IMR-90 (cell line): ENCODE results near the gene POU4F1. TPM values are rescaled to one million over a fixed set of nuclear protein-coding genes. Genes with fewer than 3 reads are reported as not detected.

Experiments
- ATAC-seq: fragments of 200-7000 bp; cut with Tn5 transposase; 2 replicates; pipeline ENCODE4 v1.9.1; 2020; ENCODE audit warnings: low read depth, mild to moderate bottlenecking, moderate library complexity
- BruUV-seq: library from RNA; stranded (reverse); fragments of 400-500 nt; replicated peaks from 2 replicates; lab custom pipeline; 2021; lab: Mats Ljungman, UMichigan
- CTCF ChIA-PET: fragments of 300-600 bp; formaldehyde crosslinking; extraction: SDS; loops from one replicate; lab custom pipeline; 2021; ENCODE audit warnings: antibody characterized with exemption; lab: Yijun Ruan, JAX
- POLR2A ChIA-PET: fragments of 300-600 bp; sonication (Branson Sonifier 250); formaldehyde crosslinking; loops from one replicate; lab custom pipeline; 2022; ENCODE audit warnings: antibody characterized with exemption; ENCODE audit not compliant: unreplicated experiment; lab: Charles Lee
- DNase-seq: peaks from one replicate; pipeline ENCODE4 v3.0.0; 2013
- H2AFZ ChIP-seq: replicated peaks from 2 replicates; pipeline ENCODE3; 2013; ENCODE audit warnings: low read length, mild to moderate bottlenecking; ENCODE audit not compliant: poor library complexity
- H2AK5ac ChIP-seq: 2 replicates; pipeline ENCODE4 v1.6.1; 2013; ENCODE audit warnings: low read depth, low read length, inconsistent platforms
- H2AK9ac ChIP-seq: replicated peaks from 2 replicates; pipeline ENCODE3; 2013; ENCODE audit warnings: mild to moderate bottlenecking, low read depth, low read length, moderate library complexity; ENCODE audit not compliant: poor library complexity
- H2BK120ac ChIP-seq: 2 replicates; pipeline ENCODE4 v1.6.1; 2013; ENCODE audit warnings: low read depth, low read length, inconsistent platforms
- H2BK15ac ChIP-seq: 3 replicates; pipeline ENCODE4 v1.6.1; 2013; ENCODE audit warnings: low read depth, low read length, inconsistent platforms
- H2BK20ac ChIP-seq: 2 replicates; pipeline ENCODE4 v1.6.1; 2013; ENCODE audit warnings: low read depth, mild to moderate bottlenecking, inconsistent platforms, low read length, moderate library complexity
- H2BK5ac ChIP-seq: 2 replicates; pipeline ENCODE4 v1.6.1; 2013; ENCODE audit warnings: mild to moderate bottlenecking, low read depth, low read length, inconsistent platforms; ENCODE audit not compliant: poor library complexity, severe bottlenecking
- H3K14ac ChIP-seq: replicated peaks from 2 replicates; pipeline ENCODE4 v1.6.1; 2013; ENCODE audit warnings: low read depth, low read length, inconsistent platforms
- H3K18ac ChIP-seq: 2 replicates; pipeline ENCODE4 v1.6.1; 2013; ENCODE audit warnings: low read depth, low read length, control low read depth
- H3K23ac ChIP-seq: 2 replicates; pipeline ENCODE4 v1.6.1; 2013; ENCODE audit warnings: low read depth, low read length, inconsistent platforms
- H3K27ac ChIP-seq: 2 replicates; pipeline ENCODE4 v1.5.1; 2013; ENCODE audit warnings: mild to moderate bottlenecking, control low read depth, low read length; ENCODE audit not compliant: insufficient read depth
- H3K27me3 ChIP-seq: 2 replicates; pipeline ENCODE4 v1.6.1; 2013; ENCODE audit warnings: low read length; ENCODE audit not compliant: control insufficient read depth, insufficient read depth
- H3K36me3 ChIP-seq: 2 replicates; pipeline ENCODE4 v1.6.1; 2013; ENCODE audit warnings: low read length, mixed read lengths; ENCODE audit not compliant: control insufficient read depth, insufficient read depth
- H3K4ac ChIP-seq: 2 replicates; pipeline ENCODE4 v1.6.1; 2013; ENCODE audit warnings: low read depth, low read length, inconsistent platforms
- H3K4me1 ChIP-seq: 2 replicates; pipeline ENCODE4 v1.6.1; 2013; ENCODE audit warnings: low read length, mixed read lengths; ENCODE audit not compliant: control insufficient read depth, insufficient read depth
- H3K4me2 ChIP-seq: 2 replicates; pipeline ENCODE4 v1.6.1; 2013; ENCODE audit warnings: low read depth, mild to moderate bottlenecking, control low read depth, low read length, moderate library complexity
- H3K4me3 ChIP-seq: 2 replicates; pipeline ENCODE4 v1.5.1; 2013; ENCODE audit warnings: low read depth, mild to moderate bottlenecking, control low read depth, low read length, moderate library complexity; ENCODE audit not compliant: insufficient read depth
- H3K56ac ChIP-seq: 2 replicates; pipeline ENCODE4 v1.6.1; 2013; ENCODE audit warnings: low read length, inconsistent platforms; ENCODE audit not compliant: insufficient read depth; ENCODE audit errors: extremely low read depth
- H3K79me1 ChIP-seq, 2 experiments: 2 replicates each; pipeline ENCODE4 v1.6.1; 2013; ENCODE audit warnings: low read length in 2 of 2, inconsistent platforms in 1 of 2, low read depth in 1 of 2
- H3K9ac ChIP-seq: 2 replicates; pipeline ENCODE4 v1.6.1; 2013; ENCODE audit warnings: low read depth, low read length, control low read depth
- H3K9me1 ChIP-seq: 2 replicates; pipeline ENCODE4 v1.6.1; 2013; ENCODE audit warnings: low read length, inconsistent platforms; ENCODE audit not compliant: insufficient read depth
- H3K9me3 ChIP-seq: 2 replicates; pipeline ENCODE4 v1.6.1; 2013; ENCODE audit warnings: low read length; ENCODE audit not compliant: control insufficient read depth, insufficient read depth
- H4K20me1 ChIP-seq: 2 replicates; pipeline ENCODE4 v1.6.1; 2013; ENCODE audit warnings: low read length, inconsistent platforms; ENCODE audit not compliant: insufficient read depth
- H4K5ac ChIP-seq: 2 replicates; pipeline ENCODE4 v1.6.1; 2013; ENCODE audit warnings: mild to moderate bottlenecking, low read depth, low read length, control low read depth
- H4K8ac ChIP-seq, 2 experiments: 2 replicates each; pipeline ENCODE4 v1.6.1; 2013; ENCODE audit warnings: low read depth in 2 of 2, low read length in 2 of 2, control low read depth in 1 of 2, inconsistent platforms in 1 of 2
- H4K91ac ChIP-seq: 2 replicates; pipeline ENCODE4 v1.6.1; 2013; ENCODE audit warnings: low read depth, low read length, inconsistent platforms; ENCODE audit not compliant: insufficient read depth
- BHLHE40 ChIP-seq: fragments of 150-350 bp; IDR thresholded peaks from 2 replicates; pipeline ENCODE4 v1.6.1; 2016; ENCODE audit warnings: mild to moderate bottlenecking, low read depth, low read length
- CHD1 ChIP-seq: IDR thresholded peaks from 2 replicates; pipeline ENCODE4 v1.6.1; 2012; ENCODE audit warnings: low read depth, low read length, improper control_type of control experiment
- FOS ChIP-seq: fragments of 150-350 bp; IDR thresholded peaks from 2 replicates; pipeline ENCODE4 v1.6.1; 2016; ENCODE audit warnings: low read depth, low read length
- MAFK ChIP-seq: IDR thresholded peaks from 2 replicates; pipeline ENCODE4 v1.6.1; 2012; ENCODE audit warnings: low read depth, low read length, improper control_type of control experiment
- MAZ ChIP-seq: IDR thresholded peaks from 2 replicates; pipeline ENCODE4 v1.6.1; 2012; ENCODE audit warnings: low read depth, mild to moderate bottlenecking, low read length, improper control_type of control experiment, moderate library complexity, borderline replicate concordance
- NFE2L2 ChIP-seq: fragments of 150-350 bp; IDR thresholded peaks from 2 replicates; pipeline ENCODE4 v1.6.1; 2016; ENCODE audit warnings: low read depth, mild to moderate bottlenecking, low read length
- POLR2A ChIP-seq: IDR thresholded peaks from 2 replicates; pipeline ENCODE4 v1.6.1; 2012; ENCODE audit warnings: mild to moderate bottlenecking, low read depth, low read length
- RAD21 ChIP-seq: IDR thresholded peaks from 2 replicates; pipeline ENCODE4 v1.6.1; 2012; ENCODE audit warnings: low read length, improper control_type of control experiment
- RCOR1 ChIP-seq: IDR thresholded peaks from 2 replicates; pipeline ENCODE4 v1.6.1; 2012; ENCODE audit warnings: mild to moderate bottlenecking, low read length, improper control_type of control experiment; ENCODE audit not compliant: insufficient replicate concordance
- RFX5 ChIP-seq: IDR thresholded peaks from 2 replicates; pipeline ENCODE4 v1.8.0; 2012; ENCODE audit warnings: low read depth, mild to moderate bottlenecking, low read length, moderate library complexity
- SMC3 ChIP-seq: fragments of 150-350 bp; IDR thresholded peaks from 2 replicates; pipeline ENCODE4 v1.6.1; 2016; ENCODE audit warnings: low read depth, mild to moderate bottlenecking, antibody characterized with exemption, low read length, moderate library complexity
- WGBS, 2 experiments: methylation state at CpG; one replicate each; pipeline versions ENCODE4 v1.1.5 to v1.1.7; 2013; ENCODE audit warnings: missing lambda C conversion rate in 2 of 2; ENCODE audit not compliant: insufficient read length in 1 of 2; ENCODE audit errors: extremely low coverage in 2 of 2; 5-methylcytosine and 5-hydroxymethylcytosine counted together
- dilution Hi-C: fragments of 300-500 bp; cut with HindIII; formaldehyde crosslinking; loops from one replicate; pipeline ENCODE4 v1.14.3; 2018; ENCODE audit warnings: low sequenced_read_pairs; ENCODE audit not compliant: unreplicated experiment
- in situ Hi-C: fragments of 300-500 bp; cut with MboI; formaldehyde crosslinking; loops from 3 replicates; pipeline ENCODE4 v1.14.3; 2019; ENCODE audit warnings: low sequenced_read_pairs, inconsistent platforms, mixed read lengths
- intact Hi-C: fragments of 100-400 bp; cut with micrococcal nuclease; formaldehyde crosslinking; loops from 2 replicates; pipeline ENCODE4 v1.10.0; 2022
- polyA plus RNA-seq, 3 experiments: library from polyadenylated mRNA; depleted of rRNA; stranded (reverse); fragments of >200 nt; gene quantifications; 2 replicates each; pipeline ENCODE4 v1.2.3, GENCODE V29; 2012; ENCODE audit warnings: low replicate concordance in 1 of 3
- total RNA-seq: library from RNA; depleted of rRNA; stranded (reverse); fragments of >200 nt; gene quantifications from 2 replicates; pipeline ENCODE4 v1.2.3, GENCODE V29; 2012
- TF ChIP-seq, protein P1 (sequence below): fragments of 150-350 bp; IDR thresholded peaks from 2 replicates; pipeline ENCODE4 v1.6.1; 2017; ENCODE audit warnings: mild to moderate bottlenecking, antibody characterized with exemption, low read length, low read depth

Gene POU4F1
- total and polyA plus RNA-seq, 2 of the 4 experiments (the other 2 are of a cell fraction): 0.02 TPM; not detected in 1

DNA sequence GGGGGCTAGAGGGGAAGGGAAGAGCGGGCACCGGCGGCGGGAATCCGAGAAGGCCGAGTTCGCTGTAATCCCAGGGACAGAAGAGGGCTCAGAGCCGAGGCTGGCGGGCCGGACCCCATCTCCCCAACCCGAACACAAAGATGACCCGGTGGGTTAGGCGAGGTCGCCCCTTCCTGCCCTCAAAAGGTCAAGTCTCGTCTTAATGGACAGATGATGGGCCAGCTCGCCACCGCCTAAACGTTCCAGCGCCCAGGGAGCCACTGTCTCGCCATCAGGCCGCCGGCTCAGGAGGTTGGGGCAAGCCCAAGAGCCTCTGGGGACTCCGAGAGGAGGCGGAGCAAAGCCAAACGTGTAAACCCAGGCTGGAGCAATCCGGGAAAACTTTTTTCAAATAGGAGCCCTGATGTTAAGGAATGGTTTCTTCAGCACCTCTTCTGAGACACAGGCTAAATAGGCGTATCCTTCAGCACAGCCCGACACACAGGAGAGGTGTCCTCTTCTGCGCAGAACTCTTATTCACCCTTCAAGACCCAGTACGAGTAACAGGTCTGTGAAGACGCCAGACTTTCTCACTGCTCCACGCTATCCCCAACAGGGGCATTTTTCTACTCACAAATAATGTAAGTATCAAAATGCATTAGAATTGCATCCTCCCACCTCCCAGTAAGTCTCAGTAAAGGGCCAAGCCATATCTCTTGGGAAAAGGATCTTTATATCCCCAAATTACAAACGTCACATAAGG, 6.3 kb upstream of the POU4F1 start:
- H4K20me1 ChIP-seq: no peaks in the 10 kb centered on the region
- no peak overlapping the region for H3K56ac ChIP-seq
- no peak overlapping the region for H4K8ac ChIP-seq
- H2BK5ac ChIP-seq: no peak overlapping the region
- in situ Hi-C loops: no loop called here
- H2AFZ ChIP-seq: peak overlapping the region; percentile 78
- no peak overlapping the region for H2BK15ac ChIP-seq
- H3K23ac ChIP-seq: no peak overlapping the region; the same call in 1 of the 2 replicates
- intact Hi-C loops: no loop called here
- no TSS peak for BruUV-seq
- peak overlapping the region; percentile 42 for H3K4me3 ChIP-seq
- POLR2A ChIA-PET: interaction anchor here (0.5 kb wide), 1 partner anchor 163 kb away, joined by 3 read pairs; no protein-coding TSS in a partner anchor
- no peak overlapping the region for H2BK20ac ChIP-seq
- peaks cover 10% of the 10 kb centered on the region; the same call in 1 of the 2 replicates for H3K9me3 ChIP-seq
- dilution Hi-C loops: no loop called here
- CTCF ChIA-PET: no interaction called here
- DNase-seq: no peak
- H3K18ac ChIP-seq: no peak overlapping the region
- H3K79me1 ChIP-seq: no peaks in the 10 kb centered on the region
- H3K27ac ChIP-seq: no peak overlapping the region
- H3K4me2 ChIP-seq: peak overlapping the region; percentile 87
- H2AK9ac ChIP-seq: peak overlapping the region; percentile 47
- no peak overlapping the region for H3K9ac ChIP-seq
- H3K4me1 ChIP-seq: peaks cover 3% of the 10 kb centered on the region; the same call in 1 of the 2 replicates
- H3K36me3 ChIP-seq: no peaks in the 10 kb centered on the region
- no peak overlapping the region for H3K14ac ChIP-seq
- no peak overlapping the region for H2BK120ac ChIP-seq
- H3K4ac ChIP-seq: no peak overlapping the region
- H3K9me1 ChIP-seq: no peaks in the 10 kb centered on the region
- no peak overlapping the region for H4K5ac ChIP-seq
- H3K27me3 ChIP-seq: peaks cover 64% of the 10 kb centered on the region
- 14% methylated on average over 7 of the region's 33 CpGs; no CpG with 5 or more reads in 1 of the 2 experiments for WGBS, 2 experiments
- ATAC-seq: peak; percentile 49
- no peak overlapping the region for H2AK5ac ChIP-seq
- TF ChIP-seq SMC3: no peak
- no peak for TF ChIP-seq NFE2L2
- TF ChIP-seq, protein P1, sequence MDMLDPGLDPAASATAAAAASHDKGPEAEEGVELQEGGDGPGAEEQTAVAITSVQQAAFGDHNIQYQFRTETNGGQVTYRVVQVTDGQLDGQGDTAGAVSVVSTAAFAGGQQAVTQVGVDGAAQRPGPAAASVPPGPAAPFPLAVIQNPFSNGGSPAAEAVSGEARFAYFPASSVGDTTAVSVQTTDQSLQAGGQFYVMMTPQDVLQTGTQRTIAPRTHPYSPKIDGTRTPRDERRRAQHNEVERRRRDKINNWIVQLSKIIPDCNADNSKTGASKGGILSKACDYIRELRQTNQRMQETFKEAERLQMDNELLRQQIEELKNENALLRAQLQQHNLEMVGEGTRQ: no peak
- no peak for TF ChIP-seq CHD1
- TF ChIP-seq MAFK: no peak
- no peak for TF ChIP-seq RCOR1
- no peak for TF ChIP-seq RFX5
- TF ChIP-seq BHLHE40: no peak
- TF ChIP-seq RAD21: no peak
- TF ChIP-seq FOS: no peak
- TF ChIP-seq MAZ: no peak
- no peak for TF ChIP-seq POLR2A
- H4K91ac ChIP-seq: no peak overlapping the region
